ENCODE data around the gene MFSD11. TPM values are rescaled to one million over a fixed set of nuclear protein-coding genes. Genes with fewer than 3 reads are reported as not detected.
A peak's percentile ranks its signal among the peaks of the same experiment; 100 is the strongest.

MFSD11 gene
- total and polyA plus RNA-seq, 2 of the 8 experiments (the other 6 are each of a cell fraction or from before 2014, with no cell fraction given), result 17.7 to 19.8 TPM

- Histone ChIP-seq H4K91ac (replicated peaks; ENCODE audit: insufficient read length, low read length) (peak overlapping the region; percentile 54), H3K56ac (replicated peaks; ENCODE audit: insufficient read length, low read depth, low read length) (no peak overlapping the region), H3K4me3 (ENCODE audit: extremely low read depth in 1 of 4, insufficient read depth in 2 of 4, low read depth in 3 of 4, low read length in 4 of 4) (no peak overlapping the region), H3K4me2 (ENCODE audit: insufficient read depth in 1 of 2, low read depth in 2 of 2, low read length in 2 of 2) (no peak overlapping the region), H4K5ac (ENCODE audit: insufficient read length, low read depth, low read length) (no peak overlapping the region), H3K18ac (ENCODE audit: extremely low read depth, low read length) (no peak overlapping the region), H3K14ac (ENCODE audit: insufficient read length) (no peak overlapping the region), H3K27ac (ENCODE audit: low read depth, low read length) (no peak overlapping the region), H3K4ac (replicated peaks; ENCODE audit: insufficient read length, low read depth, low read length) (no peak overlapping the region), H2BK12ac (ENCODE audit: low read depth, low read length) (no peak overlapping the region), H3K36me3 (ENCODE audit: control insufficient read depth in 2 of 4, insufficient read depth in 4 of 4, low read length in 3 of 4) (no peaks in the 10 kb centered on the region), H3K79me1 (ENCODE audit: low read depth, low read length) (no peaks in the 10 kb centered on the region), H3K4me1 (replicated peaks in 1 of 4; ENCODE audit: control insufficient read depth in 3 of 4, insufficient read depth in 4 of 4, low read length in 3 of 4) (no peaks in the 10 kb centered on the region), H2BK120ac (replicated peaks; ENCODE audit: low read depth, low read length) (no peak overlapping the region), H2AK5ac (ENCODE audit: low read depth, low read length) (no peak overlapping the region), H3K79me2 (ENCODE audit: control insufficient read depth in 1 of 2, insufficient read depth in 2 of 2, low read length in 2 of 2) (no peaks in the 10 kb centered on the region), H2AFZ (ENCODE audit: low read length) (no peak overlapping the region), H3K9me3 (ENCODE audit: insufficient read depth in 2 of 2, low read depth in 1 of 2, low read length in 1 of 2) (no peaks in the 10 kb centered on the region), H2BK20ac (ENCODE audit: low read length) (no peak overlapping the region), H2BK5ac (ENCODE audit: low read depth, low read length) (no peak overlapping the region), H3K27me3 (replicated peaks in 1 of 4; ENCODE audit: control insufficient read depth in 3 of 4, extremely low read depth in 1 of 4, insufficient read depth in 3 of 4, low read length in 3 of 4) (no peaks in the 10 kb centered on the region; a peak in 1 of 7 replicates), H4K20me1 (replicated peaks in 1 of 2; ENCODE audit: control insufficient read depth in 1 of 2, insufficient read depth in 2 of 2, low read length in 2 of 2) (no peaks in the 10 kb centered on the region), H3K23ac (ENCODE audit: insufficient read length) (no peak overlapping the region), H3K23me2 (ENCODE audit: low read depth, low read length) (no peaks in the 10 kb centered on the region), H2BK15ac (ENCODE audit: low read length) (no peak overlapping the region), H4K8ac (ENCODE audit: extremely low read depth, insufficient read depth, low read length) (0 out of 2 replicates have a peak overlapping the region, but pooled peaks have one; percentile 35), H3K9ac (replicated peaks in 1 of 4; ENCODE audit: extremely low read depth in 1 of 4, low read depth in 3 of 4, low read length in 3 of 4) (no peak overlapping the region)
- 95% methylated on average over 12 of the region's 14 CpGs; no CpG with 5 or more reads in 1 of the 2 experiments for WGBS, 2 experiments (ENCODE audit: extremely low coverage in 1 of 2, insufficient coverage in 1 of 2, insufficient read length in 1 of 2, insufficient replicate concordance in 2 of 2, low coverage in 1 of 2, low lambda C conversion rate in 2 of 2, missing lambda C conversion rate in 1 of 2)
- ChIA-PET CTCF (ENCODE audit: partially characterized antibody) (interaction anchor here (0.8 to 4.6 kb wide), 5 partner anchors 12 to 147 kb away, joined by 3 to 26 read pairs (median 3); partner anchors contain the start of gene MGAT5B), POLR2A (ENCODE audit: partially characterized antibody) (no interaction called here)
- DNase-seq (ENCODE audit: low read depth in 1 of 2, low spot score in 2 of 2) (no peak), FAIRE-seq (no peak)
- TF ChIP-seq BRCA1 (IDR thresholded peaks at IDR 0.05; ENCODE audit: low read depth, low read length) (no peak), SP1 (IDR thresholded peaks at IDR 0.05; ENCODE audit: low read depth, low read length) (no peak), ZNF274 (IDR thresholded peaks at IDR 0.05; ENCODE audit: borderline replicate concordance, extremely low read depth, low read length) (no peak), POLR2AphosphoS5 (IDR thresholded peaks at IDR 0.05; ENCODE audit: low read depth, low read length) (no peak), TBP (IDR thresholded peaks at IDR 0.05; ENCODE audit: low read depth, low read length) (no peak), HDAC2 (IDR thresholded peaks at IDR 0.05; ENCODE audit: borderline replicate concordance in 1 of 2, low read depth in 2 of 2, low read length in 2 of 2) (no peak), RBBP5 (IDR thresholded peaks at IDR 0.05; ENCODE audit: borderline replicate concordance, low read depth, low read length) (no peak), RFX5 (IDR thresholded peaks at IDR 0.05; ENCODE audit: borderline replicate concordance, low read depth, low read length) (no peak), KDM4A (IDR thresholded peaks at IDR 0.05; ENCODE audit: low read depth, low read length, severe bottlenecking) (no peak), CBX5 (IDR thresholded peaks at IDR 0.05; ENCODE audit: low read depth, low read length) (no peak), CBX8 (IDR thresholded peaks at IDR 0.05; ENCODE audit: borderline replicate concordance, low read depth, low read length) (no peak), GABPA (IDR thresholded peaks at IDR 0.05; ENCODE audit: borderline replicate concordance, insufficient read depth, low read length) (no peak)
Measured at GRCh38 chr17:76827736-76828135, 89.8 kb downstream of the MFSD11 start.
